AG04450 (cell line): Measurements from ENCODE around the gene MTURN. TPM values are rescaled to one million over a fixed set of nuclear protein-coding genes. Genes with fewer than 3 reads are reported as not detected.

Experiments used
- CTCF ChIA-PET: fragments of 300-600, 350-600 bp; formaldehyde crosslinking; extraction: SDS; loops from one replicate; lab custom pipeline; 2022; ENCODE audit warnings: antibody characterized with exemption, inconsistent platforms; lab: Charles Lee
- POLR2A ChIA-PET: fragments of 350-600 bp; formaldehyde crosslinking; extraction: SDS; loops from one replicate; lab custom pipeline; 2021; ENCODE audit warnings: antibody characterized with exemption, inconsistent platforms; lab: Yijun Ruan, JAX
- DNase-seq: peaks from one replicate; pipeline ENCODE4 v3.0.0-alpha.2; 2011; ENCODE audit warnings: low read depth, low spot score
- H3K27ac ChIP-seq: one replicate; pipeline ENCODE4 v1.5.1; 2012; ENCODE audit warnings: low read depth, low read length, control low read depth
- H3K27me3 ChIP-seq: one replicate; pipeline ENCODE4 v1.6.0; 2012; ENCODE audit warnings: low read length; ENCODE audit not compliant: control insufficient read depth, insufficient read depth
- H3K4me3 ChIP-seq: 2 replicates; pipeline ENCODE4 v1.5.1; 2011; ENCODE audit warnings: mild to moderate bottlenecking, low read depth, low read length, control low read depth
- H3K9me3 ChIP-seq: 2 replicates; pipeline ENCODE4 v1.5.1; 2012; ENCODE audit warnings: low read length; ENCODE audit not compliant: control insufficient read depth, insufficient read depth
- CTCF ChIP-seq: IDR thresholded peaks from 2 replicates; pipeline ENCODE4 v1.5.1; 2011; ENCODE audit warnings: low read depth, low read length, control low read depth, inconsistent platforms
- polyA plus RNA-seq: library from polyadenylated mRNA; depleted of rRNA; stranded (reverse); fragments of >200 nt; gene quantifications from 2 replicates; pipeline ENCODE4 v1.2.3, GENCODE V29; 2011

The MTURN gene
- polyA plus RNA-seq, 1 experiment, result 6.7 TPM

DNA sequence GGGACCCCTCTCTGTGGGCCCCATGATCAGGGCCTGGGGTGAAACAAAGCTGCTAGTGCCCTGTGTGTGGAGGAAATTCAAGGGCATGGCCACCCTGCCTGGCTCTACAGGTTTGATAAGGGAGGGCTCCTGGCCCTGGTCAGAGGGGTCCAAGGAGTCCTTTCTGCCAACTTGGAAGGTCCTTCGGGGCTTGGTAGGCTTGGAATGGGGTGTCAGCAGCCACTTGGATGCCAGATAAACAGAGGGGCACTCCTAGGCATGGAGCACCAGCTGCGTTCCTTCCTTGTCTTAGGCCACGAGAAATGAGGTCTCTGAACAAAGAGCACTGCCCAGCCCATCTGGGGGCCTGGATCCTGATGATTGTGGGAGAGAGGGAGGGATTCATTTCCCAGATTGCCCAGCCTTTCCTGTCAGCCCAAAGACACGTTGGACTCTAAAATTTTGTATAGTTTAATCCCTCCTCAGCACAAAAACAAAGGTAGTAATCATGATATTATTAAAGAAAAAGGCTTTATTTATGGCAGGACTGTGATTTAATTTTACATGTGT is 5.1 kb downstream of the MTURN start:
- CTCF ChIA-PET, result no interaction called here
- H3K27ac ChIP-seq, result no peak overlapping the region
- TF ChIP-seq CTCF, result no peak
- no peak overlapping the region for H3K4me3 ChIP-seq
- no peak for DNase-seq
- H3K9me3 ChIP-seq, result no peaks in the 10 kb centered on the region
- H3K27me3 ChIP-seq, result no peaks in the 10 kb centered on the region
- POLR2A ChIA-PET, result no interaction called here

- Histone ChIP-seq H3K4me3 (no peak overlapping the region), H3K9me3 (no peaks in the 10 kb centered on the region), H3K27me3 (no peaks in the 10 kb centered on the region), H3K27ac (no peak overlapping the region)
- CTCF ChIA-PET, result no interaction called here
- POLR2A ChIA-PET, result interaction anchor here (0.6 kb wide), 1 partner anchor 20 kb away, joined by 6 read pairs; no protein-coding TSS in a partner anchor
- DNase-seq, result no peak
- TF ChIP-seq CTCF, result no peak
Observed at GRCh38 chr7:30140456-30140855, 5.7 kb downstream of the MTURN start.

DNA sequence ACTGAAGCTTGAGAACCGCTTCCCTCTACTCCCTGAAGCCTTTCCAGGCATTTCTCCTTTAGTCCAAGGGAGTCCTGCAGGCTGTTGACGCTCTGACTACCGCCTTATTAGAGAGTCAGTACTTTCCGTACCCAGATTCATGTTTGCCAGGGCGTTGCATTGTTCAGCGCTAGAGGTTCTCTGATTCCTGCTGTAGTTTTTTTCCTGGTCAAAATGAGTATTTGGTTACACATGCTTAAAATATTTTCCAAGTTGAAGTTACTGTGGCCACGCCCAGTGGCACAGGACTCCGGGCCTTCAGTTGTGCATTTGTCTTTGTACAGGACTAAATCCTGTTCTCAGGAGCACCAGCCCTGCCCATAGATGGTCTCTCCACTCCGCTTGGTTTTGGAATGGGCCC is 7.9 kb downstream of the MTURN start:
- no peak for TF ChIP-seq CTCF
- H3K4me3 ChIP-seq, result no peak overlapping the region
- H3K9me3 ChIP-seq, result no peaks in the 10 kb centered on the region
- ChIA-PET POLR2A (no interaction called here), CTCF (no interaction called here)
- no peaks in the 10 kb centered on the region for H3K27me3 ChIP-seq
- DNase-seq, result no peak
- no peak overlapping the region for H3K27ac ChIP-seq

DNA sequence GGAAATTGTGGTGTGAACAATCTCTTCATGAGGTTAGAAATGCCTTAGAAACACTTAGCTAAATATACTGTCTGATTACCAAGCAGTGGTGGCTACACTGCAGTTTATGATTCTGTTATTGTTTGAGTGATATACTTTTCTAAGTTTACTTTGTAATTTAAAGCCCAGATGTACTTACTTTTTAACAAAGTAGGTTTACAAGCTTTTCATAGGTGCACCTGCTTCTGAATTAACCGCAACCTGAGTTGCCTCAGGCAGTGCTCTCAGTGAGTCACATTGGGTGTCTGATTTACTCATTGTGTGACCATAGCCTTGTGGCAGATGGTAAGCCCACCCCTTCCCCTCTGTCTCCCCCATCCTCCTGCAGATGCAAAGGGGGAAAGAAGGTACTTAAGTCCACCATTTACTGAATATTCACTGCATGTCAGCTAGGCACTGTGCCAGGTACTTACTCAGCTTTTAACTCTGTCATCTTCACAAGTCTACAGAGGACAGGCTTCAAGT is 9.0 kb downstream of the MTURN start:
- ChIA-PET CTCF (no interaction called here), POLR2A (no interaction called here)
- Histone ChIP-seq H3K27ac (no peak overlapping the region), H3K9me3 (no peaks in the 10 kb centered on the region), H3K27me3 (no peaks in the 10 kb centered on the region), H3K4me3 (no peak overlapping the region)
- no peak for DNase-seq
- no peak for TF ChIP-seq CTCF

- Histone ChIP-seq H3K27me3 (no peaks in the 10 kb centered on the region), H3K4me3 (no peak overlapping the region), H3K27ac (no peak overlapping the region), H3K9me3 (no peaks in the 10 kb centered on the region)
- no peak for DNase-seq
- ChIA-PET CTCF (no interaction called here), POLR2A (no interaction called here)
- no peak for TF ChIP-seq CTCF
Observed at GRCh38 chr7:30144657-30145306, 10.0 kb downstream of the MTURN start.
